A673 (cell line): Measurements from ENCODE around the gene RIPOR2.

Experiments used
- EZH2 ChIP-seq: fragments of 200-600 bp; sonication (generic); IDR thresholded peaks from 2 replicates; pipeline ENCODE4 v1.6.1; 2017; ENCODE audit warnings: borderline replicate concordance, low read depth, mild to moderate bottlenecking, mixed read lengths, antibody characterized with exemption, low read length; ENCODE audit not compliant: poor library complexity, severe bottlenecking
- TF ChIP-seq, protein P1 (sequence below): fragments of 300-800, 200-600 bp; sonication (generic); conservative IDR thresholded peaks from 2 replicates; pipeline ENCODE4 v1.5.1; 2017; ENCODE audit warnings: low read depth, mild to moderate bottlenecking, antibody characterized with exemption, low read length, moderate library complexity, mixed read lengths

DNA sequence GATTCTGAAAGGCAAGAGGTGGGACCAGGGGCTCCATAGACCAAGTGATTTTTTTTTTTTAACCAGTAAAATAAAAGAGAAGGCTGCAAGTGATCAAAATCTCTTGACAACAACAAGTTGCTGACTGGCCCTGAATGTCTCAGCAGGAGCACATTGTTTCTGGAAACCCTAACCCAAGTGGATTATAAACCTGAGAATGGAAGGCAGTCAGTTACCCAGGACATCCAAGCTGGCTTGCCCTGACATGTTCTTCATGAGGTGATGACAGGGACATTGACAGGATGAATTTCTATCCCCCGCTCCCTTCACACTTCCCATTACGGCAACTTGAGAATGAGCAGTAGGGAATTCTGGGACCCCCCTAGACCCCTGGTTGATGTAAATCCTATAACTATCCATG, 49.6 kb upstream of the RIPOR2 start:
- TF ChIP-seq, protein P1, sequence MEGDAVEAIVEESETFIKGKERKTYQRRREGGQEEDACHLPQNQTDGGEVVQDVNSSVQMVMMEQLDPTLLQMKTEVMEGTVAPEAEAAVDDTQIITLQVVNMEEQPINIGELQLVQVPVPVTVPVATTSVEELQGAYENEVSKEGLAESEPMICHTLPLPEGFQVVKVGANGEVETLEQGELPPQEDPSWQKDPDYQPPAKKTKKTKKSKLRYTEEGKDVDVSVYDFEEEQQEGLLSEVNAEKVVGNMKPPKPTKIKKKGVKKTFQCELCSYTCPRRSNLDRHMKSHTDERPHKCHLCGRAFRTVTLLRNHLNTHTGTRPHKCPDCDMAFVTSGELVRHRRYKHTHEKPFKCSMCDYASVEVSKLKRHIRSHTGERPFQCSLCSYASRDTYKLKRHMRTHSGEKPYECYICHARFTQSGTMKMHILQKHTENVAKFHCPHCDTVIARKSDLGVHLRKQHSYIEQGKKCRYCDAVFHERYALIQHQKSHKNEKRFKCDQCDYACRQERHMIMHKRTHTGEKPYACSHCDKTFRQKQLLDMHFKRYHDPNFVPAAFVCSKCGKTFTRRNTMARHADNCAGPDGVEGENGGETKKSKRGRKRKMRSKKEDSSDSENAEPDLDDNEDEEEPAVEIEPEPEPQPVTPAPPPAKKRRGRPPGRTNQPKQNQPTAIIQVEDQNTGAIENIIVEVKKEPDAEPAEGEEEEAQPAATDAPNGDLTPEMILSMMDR = no peak
- no peak for TF ChIP-seq EZH2
